ENCODE measurements around the gene TMOD1.

The TMOD1 gene

GRCh38 chr9:97518166-97518908 is 16.9 kb downstream of the TMOD1 start:
- no peak for DNase-seq

- DNase-seq: peak; percentile 58
Observed at GRCh38 chr9:97518909-97519307, 17.4 kb downstream of the TMOD1 start.

GRCh38 chr9:97519441-97519970 is 18.0 kb downstream of the TMOD1 start:
- DNase-seq: no peak

- DNase-seq: no peak
Observed at GRCh38 chr9:97521576-97522333, 20.3 kb downstream of the TMOD1 start.

- DNase-seq: no peak
Observed at GRCh38 chr9:97524424-97524823, 23.0 kb downstream of the TMOD1 start.

- no peak for DNase-seq
Observed at GRCh38 chr9:97525451-97525850, 24.0 kb downstream of the TMOD1 start.

- no peak for DNase-seq
Observed at GRCh38 chr9:97526895-97527575, 25.6 kb downstream of the TMOD1 start.

GRCh38 chr9:97527626-97528528 is 26.4 kb downstream of the TMOD1 start:
- no peak for DNase-seq

- no peak for DNase-seq
Observed at GRCh38 chr9:97528529-97529230, 27.2 kb downstream of the TMOD1 start.

GRCh38 chr9:97529363-97530076 is 28.1 kb downstream of the TMOD1 start:
- no peak for DNase-seq

GRCh38 chr9:97531888-97532376 is 30.5 kb downstream of the TMOD1 start:
- DNase-seq: no peak

- no peak for DNase-seq
Observed at GRCh38 chr9:97534185-97534584, 32.7 kb downstream of the TMOD1 start.

GRCh38 chr9:97534961-97535594 is 33.6 kb downstream of the TMOD1 start:
- DNase-seq: no peak

GRCh38 chr9:97535771-97536170 is 34.3 kb downstream of the TMOD1 start:
- no peak for DNase-seq

- DNase-seq: no peak
Observed at GRCh38 chr9:97536480-97536879, 35.0 kb downstream of the TMOD1 start.

GRCh38 chr9:97543561-97543960 is 42.1 kb downstream of the TMOD1 start:
- no peak for DNase-seq

- no peak for DNase-seq
Observed at GRCh38 chr9:97545486-97545885, 44.0 kb downstream of the TMOD1 start.

GRCh38 chr9:97547098-97547829 is 45.8 kb downstream of the TMOD1 start:
- no peak for DNase-seq

GRCh38 chr9:97548379-97548778 is 46.9 kb downstream of the TMOD1 start:
- no peak for DNase-seq
